SHP77 (cell line): Measurements from ENCODE around the gene ABCB1.
"Not testable (repeated sequence)": the region's sequence is repeated elsewhere in the genome, so short reads cannot be mapped to it uniquely, and the experiment has no call there.

ENCODE experiments used
- DNase-seq, 2 experiments: peaks; one replicate each; lab custom pipeline; 2025; lab: John Stamatoyannopoulos, UW

ABCB1 gene

DNA sequence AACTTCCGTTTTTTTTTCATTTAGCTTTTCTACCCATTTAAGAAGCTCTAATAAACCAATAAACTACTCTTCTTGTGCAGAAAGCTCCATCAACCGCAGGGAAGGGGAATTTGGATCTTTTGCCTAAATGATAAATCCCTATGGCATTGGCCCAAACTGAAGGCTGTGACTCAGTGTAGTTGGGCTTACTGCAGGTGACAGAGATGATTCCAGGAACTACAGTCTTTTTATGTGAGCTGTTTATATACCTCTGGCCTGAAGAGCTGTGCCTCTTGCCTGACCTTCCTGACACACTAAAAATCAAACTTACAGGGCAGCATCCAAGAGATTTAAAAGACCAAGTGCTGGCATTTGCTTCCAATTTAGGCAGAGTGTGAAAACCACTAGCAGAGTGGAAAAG lies 25.2 kb downstream of the ABCB1 start:
- no peak for DNase-seq

DNA sequence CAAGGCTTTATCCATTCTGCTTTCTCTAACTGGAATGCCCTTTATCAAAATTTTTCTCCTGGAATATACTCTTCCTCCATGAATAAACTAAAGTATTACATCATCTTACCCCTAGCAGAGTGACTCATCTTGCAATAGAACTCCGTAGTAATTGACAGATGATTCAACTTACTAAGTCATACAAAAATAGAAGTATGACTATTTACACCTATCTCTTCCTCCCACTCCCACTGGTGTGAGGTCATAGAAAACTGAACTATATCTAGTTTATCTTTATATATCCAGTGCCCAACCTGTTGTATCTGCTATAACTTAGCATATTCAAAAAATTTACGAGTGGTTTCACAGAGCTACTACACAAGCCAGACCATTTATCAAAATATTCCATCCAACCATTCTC lies 26.1 kb downstream of the ABCB1 start:
- no peak for DNase-seq

DNA sequence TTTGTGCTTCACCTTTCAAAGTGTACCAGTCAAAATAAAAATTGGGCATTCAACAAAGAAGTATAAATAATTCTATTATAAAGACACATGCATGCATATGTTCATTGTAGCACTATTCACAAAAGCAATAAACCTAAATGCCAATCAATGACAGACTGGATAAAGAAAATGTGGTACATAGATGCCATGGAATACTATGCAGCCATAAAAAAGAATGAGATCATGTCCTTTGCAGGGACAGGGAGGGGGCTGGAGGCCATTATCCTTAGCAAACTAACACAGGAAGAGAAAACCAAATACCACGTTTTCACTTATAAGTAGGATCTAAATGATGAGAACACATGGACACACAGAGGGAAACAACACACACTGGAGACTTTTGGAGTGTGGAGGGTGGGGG lies 28.2 kb downstream of the ABCB1 start:
- not testable (repeated sequence) for DNase-seq

DNA sequence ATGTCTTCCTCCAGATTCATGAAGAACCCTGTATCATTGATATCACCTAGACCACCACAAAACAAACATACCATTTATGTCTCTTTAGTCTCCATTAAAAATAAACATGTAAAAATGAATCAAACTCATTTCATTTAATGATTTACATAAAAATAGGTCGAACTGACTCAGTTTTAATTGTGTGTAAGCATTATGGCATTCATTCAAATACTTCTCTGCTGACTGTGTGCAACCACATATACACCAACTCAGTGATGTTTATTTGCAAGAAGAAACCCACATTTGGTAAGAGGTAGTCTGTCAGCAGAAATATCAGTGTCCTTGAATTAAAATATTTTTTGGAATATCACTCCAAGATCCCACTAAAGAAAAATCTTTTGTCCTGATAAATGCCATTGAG lies 30.5 kb downstream of the ABCB1 start:
- no peak for DNase-seq

DNA sequence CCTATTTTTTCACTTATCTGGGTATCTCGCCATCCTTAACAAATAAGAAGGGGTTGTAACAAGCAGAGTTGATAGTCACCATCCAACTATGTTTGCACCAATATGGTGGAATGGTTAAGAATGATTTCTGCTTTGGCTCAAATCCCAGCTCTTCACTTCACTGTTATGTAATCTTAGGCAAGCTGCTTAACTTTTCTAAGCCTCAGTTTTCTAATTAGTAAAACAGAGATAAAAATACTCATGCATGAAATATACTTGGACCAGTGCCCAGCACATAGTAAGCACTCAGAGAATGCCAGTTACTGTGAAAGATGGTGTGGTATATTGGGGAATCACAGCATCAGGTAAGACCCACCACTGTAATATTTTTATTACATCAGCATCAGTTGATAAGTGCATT lies 33.6 kb downstream of the ABCB1 start:
- DNase-seq = no peak

DNA sequence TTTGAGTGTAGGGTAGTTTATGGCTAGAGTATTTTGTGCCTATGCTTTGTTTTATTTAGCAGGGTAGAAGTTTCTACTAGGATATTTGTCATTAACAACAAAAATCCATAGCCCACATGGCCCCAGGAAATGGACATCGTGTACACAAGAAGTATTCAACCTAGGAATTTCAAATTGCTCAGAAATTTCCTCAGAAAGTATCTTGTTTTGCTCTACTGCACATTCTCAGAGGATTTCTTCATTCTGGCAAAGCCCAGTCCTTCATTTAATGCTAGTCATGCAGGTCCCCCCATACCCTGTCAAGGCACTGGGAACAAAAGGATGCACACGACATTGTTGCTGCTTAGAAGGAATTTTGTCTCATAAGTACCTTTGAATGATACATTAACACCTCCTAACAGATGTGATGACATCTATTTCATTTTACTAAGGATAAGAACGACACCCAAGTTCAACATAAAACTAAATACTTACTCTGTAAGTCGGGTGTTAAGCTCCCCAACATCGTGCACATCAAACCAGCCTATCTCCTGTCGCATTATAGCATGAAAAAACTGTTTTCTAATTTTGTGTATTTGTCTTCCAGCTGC lies 34.3 kb downstream of the ABCB1 start:
- DNase-seq = no peak

DNA sequence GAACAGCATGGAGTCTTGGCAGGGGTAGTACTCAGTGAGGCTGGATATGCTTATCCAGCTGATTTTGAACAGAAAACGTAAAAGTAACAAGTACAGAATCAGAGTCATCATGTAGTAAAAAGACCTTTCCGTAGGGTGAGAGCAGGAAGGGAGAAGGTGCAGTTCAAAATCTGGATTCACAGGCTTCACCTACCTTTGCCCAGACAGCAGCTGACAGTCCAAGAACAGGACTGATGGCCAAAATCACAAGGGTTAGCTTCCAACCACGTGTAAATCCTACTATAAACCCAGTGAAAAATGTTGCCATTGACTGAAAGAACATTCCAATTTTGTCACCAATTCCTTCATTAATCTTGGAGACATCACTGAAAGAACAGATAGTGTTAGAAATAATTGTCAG lies 34.8 kb downstream of the ABCB1 start:
- no peak for DNase-seq

DNA sequence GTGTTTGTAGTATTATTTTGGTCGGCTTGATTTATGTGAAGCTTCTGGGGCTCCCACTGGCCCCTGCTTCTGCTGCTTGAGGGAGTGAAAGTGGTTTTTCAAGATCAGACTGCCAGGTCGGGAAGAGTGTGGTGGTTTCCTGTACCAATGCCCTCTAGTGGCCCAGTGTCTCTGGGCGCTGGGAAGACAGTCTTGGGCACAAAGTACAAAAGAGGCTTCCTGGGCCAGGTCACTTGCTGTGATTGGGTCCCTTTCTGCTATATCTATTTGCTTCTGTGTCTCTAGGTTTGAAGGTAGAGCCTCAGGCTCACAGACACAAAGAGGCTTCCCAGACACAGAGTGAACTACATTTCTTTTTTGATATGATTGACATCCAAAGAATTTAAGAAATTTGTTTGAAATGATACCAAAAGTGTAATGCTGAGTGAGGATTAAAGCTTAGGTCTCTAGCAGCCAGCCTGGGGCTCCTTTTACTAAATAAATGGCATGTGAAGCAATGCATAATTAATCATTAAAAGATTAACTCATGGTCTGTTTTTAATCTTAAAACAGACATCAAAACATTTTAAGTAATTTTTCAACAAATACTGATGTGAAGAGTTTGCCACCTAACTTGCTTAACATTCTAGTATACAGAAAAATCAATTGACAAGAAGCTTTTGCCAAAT lies 36.3 kb downstream of the ABCB1 start:
- no peak for DNase-seq

DNA sequence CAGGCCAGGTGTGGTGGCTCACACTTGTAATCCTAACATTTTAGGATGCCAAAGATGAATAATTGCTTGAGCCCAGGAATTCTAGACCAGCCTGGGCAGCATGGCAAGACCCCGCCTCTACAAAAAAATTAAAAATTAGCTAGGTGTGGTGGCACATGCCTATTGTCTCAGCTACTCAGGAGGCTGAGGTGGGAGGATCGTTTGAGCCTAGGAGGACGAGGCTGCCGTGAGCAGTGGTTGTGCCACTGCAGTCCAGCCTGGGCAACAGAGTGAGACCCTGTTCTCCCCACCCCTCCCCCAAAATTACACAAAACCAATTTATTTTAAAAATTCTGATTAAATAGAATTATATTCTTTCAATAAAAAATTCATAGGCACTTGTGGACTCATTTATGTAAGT lies 39.0 kb downstream of the ABCB1 start:
- no peak for DNase-seq

DNA sequence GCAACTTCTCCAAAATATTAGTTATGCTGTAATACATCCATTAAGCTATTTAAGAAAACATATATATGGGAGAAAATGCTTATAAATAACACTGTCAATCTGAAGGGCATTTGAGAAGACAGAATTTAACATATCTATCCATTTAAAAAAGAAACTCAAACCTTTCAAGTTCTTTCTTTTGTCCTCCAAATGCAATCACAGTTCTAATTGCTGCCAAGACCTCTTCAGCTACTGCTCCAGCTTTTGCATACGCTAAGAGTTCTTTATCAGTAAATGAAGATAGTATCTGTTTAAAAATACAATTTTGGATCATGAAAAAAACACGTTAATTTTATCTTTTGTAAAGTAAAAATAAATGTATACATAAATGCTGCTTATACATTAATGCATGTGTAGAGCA lies 39.6 kb downstream of the ABCB1 start:
- DNase-seq = no peak

DNA sequence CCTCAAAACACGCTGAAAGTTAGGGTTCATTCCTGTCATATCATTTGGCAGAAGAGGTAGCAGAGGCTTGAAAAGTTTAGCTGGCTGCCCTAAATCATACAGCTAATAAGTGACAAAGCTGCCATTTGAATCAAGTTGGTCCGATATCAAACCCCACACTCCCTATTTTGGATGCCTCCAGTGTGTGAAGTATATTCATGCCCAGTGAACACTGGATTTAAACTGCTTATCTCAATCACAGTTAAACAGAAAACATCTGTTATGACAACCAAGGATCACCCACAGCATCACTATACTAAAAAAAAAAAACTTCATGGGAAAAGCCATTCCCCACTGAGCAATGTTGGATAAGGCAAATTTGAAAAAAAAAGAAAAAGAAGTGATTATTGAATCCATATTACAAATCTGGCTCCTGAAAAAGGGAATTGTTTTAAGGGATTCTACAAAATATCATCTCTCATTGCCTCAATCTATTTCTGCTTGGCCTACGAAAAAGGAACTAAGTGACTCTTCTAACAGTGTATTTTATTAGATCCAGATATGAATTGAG lies 48.3 kb downstream of the ABCB1 start:
- DNase-seq = no peak

DNA sequence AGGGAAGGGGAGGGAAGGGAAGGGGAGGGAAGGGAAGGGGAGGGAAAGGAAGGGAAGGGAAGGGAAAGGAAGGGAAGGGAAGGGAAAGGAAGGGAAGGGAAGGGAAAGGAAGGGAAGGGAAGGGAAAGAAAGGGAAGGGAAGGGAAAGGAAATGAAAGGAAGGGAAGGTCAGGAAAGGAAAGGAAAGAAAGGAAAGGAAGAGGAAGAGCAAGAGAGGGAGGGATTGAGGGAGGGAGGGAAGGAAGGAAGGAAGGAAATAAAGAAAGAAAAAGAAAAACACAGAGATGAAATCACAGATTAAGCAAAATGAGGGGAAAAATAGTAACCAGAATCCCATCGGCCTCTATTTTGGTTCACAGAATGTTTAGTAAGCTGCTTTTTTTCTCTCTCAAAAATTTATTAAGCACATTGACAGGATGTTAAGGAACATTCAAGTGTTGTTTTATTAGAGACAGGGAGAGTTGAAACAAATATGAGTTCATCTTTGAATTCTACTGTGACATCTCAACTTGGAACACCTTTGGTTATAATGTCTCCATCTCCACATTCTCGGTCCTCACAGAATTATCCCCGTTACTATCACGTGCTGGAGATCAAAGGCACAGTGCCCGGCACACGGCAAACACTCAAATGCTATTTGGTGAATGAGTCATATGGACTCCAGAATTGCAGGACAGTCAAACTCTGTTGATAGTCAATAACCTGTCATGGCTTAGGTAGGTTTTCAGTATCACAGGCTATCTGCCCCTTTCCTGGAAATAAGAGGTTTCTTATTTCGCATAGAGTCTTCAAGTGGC lies 52.4 kb downstream of the ABCB1 start:
- DNase-seq = no peak

DNA sequence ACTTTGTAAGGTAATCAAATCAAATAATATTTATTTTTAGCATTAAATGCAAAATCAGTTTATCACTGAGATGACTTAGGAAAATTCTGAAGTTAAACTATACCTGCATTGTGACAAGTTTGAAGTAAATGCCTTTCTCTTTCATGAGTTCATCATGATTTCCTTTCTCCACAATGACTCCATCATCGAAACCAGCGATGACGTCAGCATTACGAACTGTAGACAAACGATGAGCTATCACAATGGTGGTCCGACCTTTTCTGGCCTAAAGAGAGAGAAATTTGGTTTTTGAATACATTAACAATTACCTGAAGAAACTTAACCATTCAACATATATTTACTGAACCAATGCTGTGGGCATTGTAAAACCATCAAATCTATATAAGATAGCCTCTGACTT lies 54.9 kb downstream of the ABCB1 start:
- no peak for DNase-seq

DNA sequence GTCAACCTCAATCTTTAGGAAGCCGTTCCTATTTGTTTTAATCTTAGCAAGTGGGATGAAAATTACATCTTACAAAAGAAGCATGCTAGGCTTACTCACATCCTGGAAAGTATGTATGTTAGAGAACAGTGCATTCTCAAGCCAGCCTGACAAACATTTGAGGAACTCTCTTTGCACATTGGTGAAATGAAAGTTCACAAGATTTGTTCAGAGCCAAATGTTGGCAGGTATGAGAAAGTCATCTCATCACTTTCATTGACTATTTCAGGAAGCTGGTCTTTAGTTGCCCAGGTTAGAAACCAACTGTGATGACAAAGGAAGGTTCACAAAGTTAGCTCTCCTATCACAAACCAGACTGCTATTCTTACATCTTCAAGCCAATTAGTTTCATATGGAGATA lies 57.1 kb downstream of the ABCB1 start:
- no peak for DNase-seq

DNA sequence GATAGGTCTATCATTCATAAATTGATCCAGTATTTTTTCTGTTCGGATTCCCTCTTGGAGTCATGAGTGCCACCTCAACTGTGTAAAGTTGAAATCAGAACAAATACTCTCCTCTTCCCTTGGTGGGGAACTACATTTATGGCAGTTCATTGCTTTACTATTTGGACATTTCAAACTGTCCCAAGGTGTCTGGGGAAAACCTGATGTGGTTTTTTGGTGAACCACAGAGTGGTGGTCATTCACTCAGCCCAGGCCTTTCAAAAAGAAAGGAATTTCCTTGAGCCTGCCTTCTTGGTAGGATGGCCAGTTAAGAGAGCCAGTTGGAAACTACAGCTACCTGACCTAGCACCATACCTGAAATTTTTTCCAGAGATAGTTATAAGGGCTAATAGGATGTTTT lies 59.0 kb downstream of the ABCB1 start:
- DNase-seq = no peak

DNA sequence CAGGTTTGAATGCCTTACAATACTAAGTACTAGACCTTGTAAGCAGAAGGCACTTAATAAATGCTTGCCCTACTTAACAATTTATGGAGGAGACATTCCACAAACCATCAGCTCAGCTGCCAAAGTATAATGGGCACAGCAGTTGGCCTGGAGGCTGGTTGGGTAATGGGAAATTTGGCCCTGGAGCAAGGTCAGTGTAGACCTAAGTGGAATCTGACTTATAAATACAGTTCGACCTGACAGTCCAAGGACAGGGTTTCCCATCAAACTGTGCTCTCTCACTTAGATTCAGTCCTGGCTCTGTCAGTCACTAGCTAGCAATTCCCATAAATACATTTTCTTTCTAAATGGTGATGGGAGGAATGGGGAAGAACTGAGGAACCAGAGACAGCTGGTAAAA lies 62.6 kb downstream of the ABCB1 start:
- no peak for DNase-seq

DNA sequence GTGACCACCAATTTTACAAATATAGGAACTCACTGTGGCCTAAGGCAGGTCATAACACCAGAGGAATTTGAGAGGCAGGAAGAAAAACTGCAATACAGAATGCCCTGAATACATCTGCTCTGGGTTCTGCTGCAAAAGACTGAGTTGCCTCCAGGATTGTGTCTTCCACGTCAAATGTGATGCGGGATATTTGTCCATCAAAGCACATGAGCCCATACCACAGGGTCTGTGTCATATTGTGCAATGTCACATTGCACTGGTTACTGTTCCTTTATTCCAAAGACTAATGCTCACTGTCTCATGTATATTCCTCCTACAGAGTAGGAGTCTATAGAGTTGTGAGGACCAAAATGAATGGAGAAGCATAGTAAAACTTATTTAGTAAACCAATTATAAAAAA lies 66.6 kb downstream of the ABCB1 start:
- no peak for DNase-seq

DNA sequence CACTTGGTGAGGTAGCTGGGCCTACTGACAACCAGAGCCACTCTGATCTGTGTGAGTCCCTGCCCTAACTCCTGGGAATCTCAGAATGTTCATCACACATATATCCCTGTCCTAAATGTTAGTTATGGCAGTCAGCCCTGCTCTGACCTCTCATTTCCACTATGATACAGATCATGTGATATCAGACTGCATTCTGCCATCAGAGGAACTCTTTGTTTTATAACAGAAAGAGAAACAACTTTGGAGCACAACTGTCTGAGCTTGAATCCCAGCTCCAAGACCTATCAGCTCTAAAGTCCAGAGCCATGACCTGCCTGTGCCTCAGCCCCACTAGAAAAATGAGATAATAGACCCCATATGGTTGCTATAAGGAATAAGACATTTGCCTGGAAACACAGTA lies 70.6 kb downstream of the ABCB1 start:
- no peak for DNase-seq

DNA sequence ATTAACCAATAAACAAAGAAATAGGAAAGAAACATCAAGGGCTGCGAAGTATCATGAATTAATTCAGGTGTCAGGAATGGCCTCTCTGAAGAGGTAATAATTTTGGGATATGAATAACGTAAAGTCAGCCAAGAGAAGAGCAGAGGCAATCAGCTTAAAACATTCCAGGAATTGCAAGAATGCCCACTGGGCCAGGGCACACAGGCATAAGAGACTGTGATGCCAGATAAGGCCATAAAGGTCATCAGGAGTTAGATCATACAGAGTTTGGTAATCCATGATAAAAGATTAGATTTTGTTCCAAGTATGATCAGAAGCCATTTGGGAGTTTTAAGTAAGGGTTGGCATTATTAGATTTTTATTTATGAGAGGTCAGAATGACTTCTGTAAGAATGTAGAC lies 72.0 kb downstream of the ABCB1 start:
- no peak for DNase-seq

DNA sequence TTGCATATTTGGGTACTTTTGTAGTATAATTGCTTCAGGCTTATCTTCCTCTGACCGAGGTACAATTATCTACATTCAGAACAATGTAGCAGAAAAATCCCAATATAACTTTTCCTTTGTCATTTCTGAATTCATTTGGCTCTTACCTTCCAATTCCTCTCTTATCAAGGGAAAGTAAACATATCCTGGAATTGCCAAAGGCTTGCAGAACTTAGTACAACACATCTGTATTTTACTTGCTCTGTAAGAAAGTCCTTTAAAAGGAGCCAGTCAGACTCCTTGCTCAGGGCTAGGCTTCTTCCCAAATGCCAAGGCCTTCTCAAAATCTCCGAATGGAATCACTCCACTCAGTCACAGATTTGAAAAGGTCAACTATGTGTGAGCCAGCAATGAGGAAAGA lies 81.9 kb downstream of the ABCB1 start:
- no peak for DNase-seq

DNA sequence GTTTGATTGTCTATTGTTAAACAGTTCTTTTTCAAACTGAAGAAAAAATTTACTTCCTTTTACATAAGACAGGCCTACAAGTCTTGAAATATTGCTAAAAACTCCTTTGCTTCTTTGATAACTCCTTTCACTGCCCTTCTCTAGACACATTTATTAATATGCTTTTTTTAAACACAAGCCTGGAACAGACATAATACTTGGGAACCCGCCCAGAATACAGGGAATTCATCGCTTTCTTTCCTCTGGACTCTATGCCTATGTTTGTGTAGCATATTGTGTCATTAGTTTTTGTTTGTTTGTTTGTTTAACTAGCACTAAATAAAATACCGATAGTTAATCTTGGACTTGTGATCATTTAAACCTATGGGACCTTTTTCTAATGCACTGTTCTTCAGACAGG lies 82.8 kb downstream of the ABCB1 start:
- no peak for DNase-seq

DNA sequence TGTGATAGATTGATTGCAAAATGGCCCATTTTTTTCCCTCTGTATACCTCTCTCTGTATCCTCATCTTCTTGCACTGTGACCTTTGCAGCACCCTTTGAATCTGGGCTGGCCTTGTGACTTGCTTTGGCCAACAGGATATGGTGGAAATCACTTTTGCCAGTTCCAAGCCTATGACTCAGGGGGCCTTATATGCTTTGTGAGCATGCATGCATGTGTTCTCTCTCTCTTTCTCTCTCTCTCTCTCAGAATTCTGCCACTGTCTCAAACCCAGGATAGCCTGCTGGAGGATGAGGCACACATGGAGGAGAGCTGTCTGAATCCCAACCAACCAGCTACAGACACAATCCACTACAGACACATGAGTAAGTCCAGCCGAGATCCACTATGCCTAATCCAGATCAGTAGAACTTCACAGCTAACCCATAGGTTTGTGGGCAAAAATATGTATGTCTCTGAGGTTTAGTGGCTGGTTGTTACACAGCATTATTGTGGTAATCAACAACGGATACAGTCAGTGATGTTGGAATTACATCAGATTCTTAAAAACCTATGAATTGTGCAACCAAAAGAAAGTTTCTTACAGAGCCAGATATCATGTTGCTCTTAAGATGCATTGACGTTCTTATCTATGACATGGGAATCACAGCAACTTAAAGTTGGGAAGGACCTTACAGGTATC lies 83.4 kb downstream of the ABCB1 start:
- DNase-seq = no peak
